H9 (cell line): ENCODE measurements around the gene THBS2. TPM values are rescaled to one million over a fixed set of nuclear protein-coding genes. Genes with fewer than 3 reads are reported as not detected.

Source experiments
- DNase-seq: peaks from one replicate; pipeline ENCODE4 v3.0.0-alpha.2; 2017
- H2AFZ ChIP-seq: one replicate; pipeline ENCODE4 v1.6.1; 2013; ENCODE audit warnings: mild to moderate bottlenecking, low read length, control low read depth, moderate library complexity
- H2AK5ac ChIP-seq: 2 replicates; pipeline ENCODE4 v1.6.1; 2013; ENCODE audit warnings: low read length, control low read depth, mixed read lengths; ENCODE audit not compliant: insufficient read length
- H2BK120ac ChIP-seq: one replicate; pipeline ENCODE4 v1.6.1; 2013; ENCODE audit warnings: low read depth, mild to moderate bottlenecking, low read length, control low read depth, inconsistent platforms; ENCODE audit not compliant: poor library complexity, severe bottlenecking
- H2BK12ac ChIP-seq: 2 replicates; pipeline ENCODE4 v1.6.1; 2013; ENCODE audit warnings: low read length, control low read depth, mixed read lengths, low read depth; ENCODE audit not compliant: insufficient read length
- H2BK15ac ChIP-seq: 2 replicates; pipeline ENCODE4 v1.6.1; 2013; ENCODE audit warnings: low read depth, low read length, control low read depth
- H2BK20ac ChIP-seq: one replicate; pipeline ENCODE4 v1.6.1; 2013; ENCODE audit warnings: low read depth, mild to moderate bottlenecking, low read length, control low read depth, inconsistent platforms; ENCODE audit not compliant: poor library complexity, severe bottlenecking
- H2BK5ac ChIP-seq: 2 replicates; pipeline ENCODE4 v1.6.1; 2013; ENCODE audit warnings: low read length, control low read depth, mixed read lengths; ENCODE audit not compliant: insufficient read length
- H3K14ac ChIP-seq: 2 replicates; pipeline ENCODE4 v1.6.1; 2013; ENCODE audit warnings: low read length, control low read depth; ENCODE audit not compliant: insufficient read depth
- H3K18ac ChIP-seq: 2 replicates; pipeline ENCODE4 v1.6.1; 2013; ENCODE audit warnings: low read depth, mild to moderate bottlenecking, mixed read lengths, low read length, control low read depth; ENCODE audit not compliant: insufficient read length
- H3K23ac ChIP-seq: 2 replicates; pipeline ENCODE4 v1.6.1; 2013; ENCODE audit warnings: low read length, control low read depth, mixed read lengths, low read depth; ENCODE audit not compliant: insufficient read length
- H3K23me2 ChIP-seq: 2 replicates; pipeline ENCODE4 v1.6.1; 2013; ENCODE audit warnings: low read depth, mild to moderate bottlenecking, mixed read lengths, low read length, control low read depth; ENCODE audit not compliant: insufficient read length, poor library complexity, severe bottlenecking
- H3K27ac ChIP-seq: 2 replicates; pipeline ENCODE4 v1.5.1; 2013; ENCODE audit warnings: low read length, control low read depth, mixed read lengths, low read depth; ENCODE audit not compliant: insufficient read length
- H3K27me3 ChIP-seq: 2 replicates; pipeline ENCODE4 v1.6.1; 2013; ENCODE audit warnings: low read length, control low read depth, inconsistent platforms; ENCODE audit not compliant: insufficient read depth
- H3K4ac ChIP-seq: 2 replicates; pipeline ENCODE4 v1.6.1; 2013; ENCODE audit warnings: low read depth, mild to moderate bottlenecking, control low read depth, inconsistent platforms, low read length, moderate library complexity
- H3K4me1 ChIP-seq: 2 replicates; pipeline ENCODE4 v1.6.1; 2013; ENCODE audit warnings: low read length, control low read depth, inconsistent platforms; ENCODE audit not compliant: insufficient read depth
- H3K4me2 ChIP-seq: 2 replicates; pipeline ENCODE4 v1.6.1; 2013; ENCODE audit warnings: low read length, control low read depth, mixed read lengths; ENCODE audit not compliant: insufficient read length, insufficient read depth
- H3K56ac ChIP-seq: 2 replicates; pipeline ENCODE4 v1.6.1; 2013; ENCODE audit warnings: low read depth, mild to moderate bottlenecking, mixed read lengths, low read length, control low read depth; ENCODE audit not compliant: insufficient read length
- H3K79me1 ChIP-seq: 2 replicates; pipeline ENCODE4 v1.6.1; 2013; ENCODE audit warnings: low read depth, mild to moderate bottlenecking, moderate library complexity, low read length, control low read depth, inconsistent platforms; ENCODE audit not compliant: insufficient read depth, poor library complexity, severe bottlenecking
- H3K79me2 ChIP-seq: 2 replicates; pipeline ENCODE4 v1.6.1; 2013; ENCODE audit warnings: low read length, control low read depth, inconsistent platforms; ENCODE audit not compliant: insufficient read depth
- H3K9ac ChIP-seq: 2 replicates; pipeline ENCODE4 v1.6.1; 2013; ENCODE audit warnings: low read length, control low read depth, mixed read lengths; ENCODE audit not compliant: insufficient read length; ENCODE audit errors: extremely low read depth
- H3K9me3 ChIP-seq: one replicate; pipeline ENCODE4 v1.6.1; 2013; ENCODE audit warnings: low read depth, low read length, inconsistent platforms; ENCODE audit not compliant: control insufficient read depth
- H3T11ph ChIP-seq: one replicate; pipeline ENCODE4 v1.6.1; 2013; ENCODE audit warnings: mild to moderate bottlenecking, low read length, control low read depth, inconsistent platforms
- H4K20me1 ChIP-seq: one replicate; pipeline ENCODE4 v1.6.1; 2013; ENCODE audit not compliant: control insufficient read depth, insufficient read length, insufficient read depth
- H4K5ac ChIP-seq: 2 replicates; pipeline ENCODE4 v1.6.1; 2013; ENCODE audit warnings: low read depth, mild to moderate bottlenecking, mixed read lengths, low read length, control low read depth; ENCODE audit not compliant: insufficient read length
- H4K8ac ChIP-seq: replicated peaks from 2 replicates; pipeline ENCODE4 v1.6.1; 2013; ENCODE audit warnings: low read length, control low read depth, mixed read lengths, low read depth; ENCODE audit not compliant: insufficient read length
- H4K91ac ChIP-seq: 2 replicates; pipeline ENCODE4 v1.6.1; 2013; ENCODE audit warnings: low read depth, mild to moderate bottlenecking, moderate library complexity, mixed read lengths, low read length, control low read depth; ENCODE audit not compliant: insufficient read length
- H3K27ac Mint-ChIP-seq, 3 experiments: 2 replicates in 2 of 3; 3 replicates in 1 of 3; pipeline ENCODE4 v1.8.0; 2020 to 2021; ENCODE audit warnings: mixed read lengths in 3 of 3, mild to moderate bottlenecking in 1 of 3, moderate library complexity in 1 of 3
- H3K27me3 Mint-ChIP-seq: 2 replicates; pipeline ENCODE4 v1.8.0; 2021; ENCODE audit warnings: low read depth, mild to moderate bottlenecking, moderate library complexity, mixed read lengths
- H3K36me3 Mint-ChIP-seq, 3 experiments: 2 replicates in 2 of 3; 3 replicates in 1 of 3; pipeline ENCODE4 v1.8.0; 2020 to 2021; ENCODE audit warnings: low read depth in 3 of 3, mixed read lengths in 3 of 3; ENCODE audit not compliant: insufficient read depth in 1 of 3
- H3K4me1 Mint-ChIP-seq, 2 experiments: 2 replicates each; pipeline ENCODE4 v1.8.0; 2020; ENCODE audit warnings: mixed read lengths in 2 of 2
- H3K4me3 Mint-ChIP-seq, 2 experiments: 2 replicates in 1 of 2; 3 replicates in 1 of 2; pipeline ENCODE4 v1.8.0; 2020 to 2021; ENCODE audit warnings: mild to moderate bottlenecking in 2 of 2, mixed read lengths in 2 of 2, moderate library complexity in 1 of 2
- H3K9me3 Mint-ChIP-seq, 2 experiments: 2 replicates in 1 of 2; 3 replicates in 1 of 2; pipeline ENCODE4 v1.8.0; 2020; ENCODE audit warnings: mild to moderate bottlenecking in 2 of 2, mixed read lengths in 2 of 2, moderate library complexity in 1 of 2
- WGBS: extraction: QIAGEN DNeasy Blood & Tissue Kit; methylation state at CpG from one replicate; pipeline ENCODE4 v1.1.7; 2013; ENCODE audit warnings: missing lambda C conversion rate, low lambda C conversion rate, mixed read lengths; ENCODE audit not compliant: insufficient read length; ENCODE audit errors: extremely low coverage; 5-methylcytosine and 5-hydroxymethylcytosine counted together
- total RNA-seq: library from RNA; stranded (reverse); gene quantifications from 2 replicates; pipeline ENCODE4 v1.2.1, GENCODE V29; 2021
- TF ChIP-seq, protein P1 (sequence below): fragments of 200-600 bp; sonication (generic); conservative IDR thresholded peaks from 3 replicates; pipeline ENCODE4 v1.8.0; 2021; ENCODE audit warnings: antibody characterized with exemption, mild to moderate bottlenecking

Gene THBS2
- total RNA-seq, 1 experiment from 2014 or later: 14.7 TPM

- H2BK5ac ChIP-seq: no peak overlapping the region
- H2AK5ac ChIP-seq: no peak overlapping the region
- no peaks in the 10 kb centered on the region for H4K20me1 ChIP-seq
- H3K18ac ChIP-seq: no peak overlapping the region
- no peak overlapping the region for H4K91ac ChIP-seq
- no peaks in the 10 kb centered on the region for H3K23me2 ChIP-seq
- H2BK12ac ChIP-seq: no peak overlapping the region
- no peak overlapping the region for H3K27ac ChIP-seq
- H3K4me1 ChIP-seq: 0 out of 2 replicates have a peak, but pooled peaks cover 3% of the 10 kb centered on the region
- H3K23ac ChIP-seq: no peak overlapping the region
- no peak overlapping the region for H3K56ac ChIP-seq
- peak overlapping the region; percentile 40; the same call in 1 of the 2 replicates for H3K14ac ChIP-seq
- no peaks in the 10 kb centered on the region for H3K79me1 ChIP-seq
- no peak overlapping the region for H4K8ac ChIP-seq
- peak overlapping the region; percentile 30 for H3K4me2 ChIP-seq
- no peaks in the 10 kb centered on the region for H3K27me3 Mint-ChIP-seq
- peaks cover 0 to 8% of the 10 kb centered on the region in 2 experiments; a peak in 1 of 5 replicates for H3K9me3 Mint-ChIP-seq
- no peaks in the 10 kb centered on the region for H3K79me2 ChIP-seq
- H3K4me1 Mint-ChIP-seq: peaks cover 10 to 14% of the 10 kb centered on the region in 2 experiments
- H2BK15ac ChIP-seq: no peak overlapping the region
- H3K9ac ChIP-seq: no peak overlapping the region
- H3K9me3 ChIP-seq: no peaks in the 10 kb centered on the region
- no peak overlapping the region for H2BK120ac ChIP-seq
- H3K4me3 Mint-ChIP-seq: peak overlapping the region in 1 of 2 experiments; percentile 34; a peak in 1 of 5 replicates
- no peak overlapping the region for H2AFZ ChIP-seq
- no peaks in the 10 kb centered on the region for H3K27me3 ChIP-seq
- no peak overlapping the region for H3K4ac ChIP-seq
- no peak overlapping the region for H2BK20ac ChIP-seq
- no peak overlapping the region for H3T11ph ChIP-seq
- no CpG with 5 or more reads among the region's 56 CpGs for WGBS
- no peak overlapping the region for H3K27ac Mint-ChIP-seq
- DNase-seq: peak; percentile 91
- H4K5ac ChIP-seq: no peak overlapping the region
- TF ChIP-seq, protein P1, sequence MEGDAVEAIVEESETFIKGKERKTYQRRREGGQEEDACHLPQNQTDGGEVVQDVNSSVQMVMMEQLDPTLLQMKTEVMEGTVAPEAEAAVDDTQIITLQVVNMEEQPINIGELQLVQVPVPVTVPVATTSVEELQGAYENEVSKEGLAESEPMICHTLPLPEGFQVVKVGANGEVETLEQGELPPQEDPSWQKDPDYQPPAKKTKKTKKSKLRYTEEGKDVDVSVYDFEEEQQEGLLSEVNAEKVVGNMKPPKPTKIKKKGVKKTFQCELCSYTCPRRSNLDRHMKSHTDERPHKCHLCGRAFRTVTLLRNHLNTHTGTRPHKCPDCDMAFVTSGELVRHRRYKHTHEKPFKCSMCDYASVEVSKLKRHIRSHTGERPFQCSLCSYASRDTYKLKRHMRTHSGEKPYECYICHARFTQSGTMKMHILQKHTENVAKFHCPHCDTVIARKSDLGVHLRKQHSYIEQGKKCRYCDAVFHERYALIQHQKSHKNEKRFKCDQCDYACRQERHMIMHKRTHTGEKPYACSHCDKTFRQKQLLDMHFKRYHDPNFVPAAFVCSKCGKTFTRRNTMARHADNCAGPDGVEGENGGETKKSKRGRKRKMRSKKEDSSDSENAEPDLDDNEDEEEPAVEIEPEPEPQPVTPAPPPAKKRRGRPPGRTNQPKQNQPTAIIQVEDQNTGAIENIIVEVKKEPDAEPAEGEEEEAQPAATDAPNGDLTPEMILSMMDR: peak; percentile 47; the same call in 2 of the 3 replicates
- peaks cover 8 to 13% (median 10%) of the 10 kb centered on the region in 3 experiments; a peak in 6 of 7 replicates for H3K36me3 Mint-ChIP-seq
These were observed 40.5 kb downstream of the THBS2 start for GRCh38 chr6:169212897-169213813.
